ENCODE results near the gene EMP2. TPM values are rescaled to one million over a fixed set of nuclear protein-coding genes. Genes with fewer than 3 reads are reported as not detected.
"Not testable (repeated sequence)": the region's sequence is repeated elsewhere in the genome, so short reads cannot be mapped to it uniquely, and the experiment has no call there.

Gene EMP2
- total and polyA plus RNA-seq, 8 donors = 58.2 to 487 (median 67.6) TPM

DNA sequence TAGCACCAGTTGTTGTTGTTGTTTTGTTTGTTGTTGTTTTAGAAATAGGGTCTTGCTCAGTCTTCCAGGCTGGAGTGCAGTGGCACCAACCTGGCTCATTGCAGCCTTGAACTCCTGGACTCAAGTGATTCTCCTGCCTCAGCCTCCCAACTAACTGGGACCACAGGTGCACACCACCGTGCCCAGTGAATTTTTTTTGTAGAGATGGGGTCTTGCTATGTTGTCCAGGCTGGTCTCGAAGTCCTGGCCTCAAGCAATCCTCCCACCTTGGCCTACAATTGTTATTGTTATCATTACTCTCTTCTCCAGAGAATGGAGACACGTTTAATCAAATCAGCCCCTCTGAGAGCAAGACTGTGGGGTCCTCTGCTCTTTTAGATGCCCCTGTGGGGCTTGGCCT is 42.7 kb upstream of the EMP2 start:
- Histone ChIP-seq H3K27ac (peak overlapping the region in 1 of 2 donors; percentile 8), H3K27me3 (peaks cover 0 to 7% of the 10 kb centered on the region in 2 donors), H3K4me3 (no peak overlapping the region), H3K36me3 (no peaks in the 10 kb centered on the region), H3K9me3 (no peaks in the 10 kb centered on the region), H3K4me1 (peaks cover 2 to 40% of the 10 kb centered on the region in 2 donors)
- TF ChIP-seq, protein P1, sequence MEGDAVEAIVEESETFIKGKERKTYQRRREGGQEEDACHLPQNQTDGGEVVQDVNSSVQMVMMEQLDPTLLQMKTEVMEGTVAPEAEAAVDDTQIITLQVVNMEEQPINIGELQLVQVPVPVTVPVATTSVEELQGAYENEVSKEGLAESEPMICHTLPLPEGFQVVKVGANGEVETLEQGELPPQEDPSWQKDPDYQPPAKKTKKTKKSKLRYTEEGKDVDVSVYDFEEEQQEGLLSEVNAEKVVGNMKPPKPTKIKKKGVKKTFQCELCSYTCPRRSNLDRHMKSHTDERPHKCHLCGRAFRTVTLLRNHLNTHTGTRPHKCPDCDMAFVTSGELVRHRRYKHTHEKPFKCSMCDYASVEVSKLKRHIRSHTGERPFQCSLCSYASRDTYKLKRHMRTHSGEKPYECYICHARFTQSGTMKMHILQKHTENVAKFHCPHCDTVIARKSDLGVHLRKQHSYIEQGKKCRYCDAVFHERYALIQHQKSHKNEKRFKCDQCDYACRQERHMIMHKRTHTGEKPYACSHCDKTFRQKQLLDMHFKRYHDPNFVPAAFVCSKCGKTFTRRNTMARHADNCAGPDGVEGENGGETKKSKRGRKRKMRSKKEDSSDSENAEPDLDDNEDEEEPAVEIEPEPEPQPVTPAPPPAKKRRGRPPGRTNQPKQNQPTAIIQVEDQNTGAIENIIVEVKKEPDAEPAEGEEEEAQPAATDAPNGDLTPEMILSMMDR (IDR thresholded peaks at IDR 0.05) = no peak
- DNase-seq = no peak
- no peak for ATAC-seq
- intact Hi-C loops (cut with DNase I) = no loop called here

DNA sequence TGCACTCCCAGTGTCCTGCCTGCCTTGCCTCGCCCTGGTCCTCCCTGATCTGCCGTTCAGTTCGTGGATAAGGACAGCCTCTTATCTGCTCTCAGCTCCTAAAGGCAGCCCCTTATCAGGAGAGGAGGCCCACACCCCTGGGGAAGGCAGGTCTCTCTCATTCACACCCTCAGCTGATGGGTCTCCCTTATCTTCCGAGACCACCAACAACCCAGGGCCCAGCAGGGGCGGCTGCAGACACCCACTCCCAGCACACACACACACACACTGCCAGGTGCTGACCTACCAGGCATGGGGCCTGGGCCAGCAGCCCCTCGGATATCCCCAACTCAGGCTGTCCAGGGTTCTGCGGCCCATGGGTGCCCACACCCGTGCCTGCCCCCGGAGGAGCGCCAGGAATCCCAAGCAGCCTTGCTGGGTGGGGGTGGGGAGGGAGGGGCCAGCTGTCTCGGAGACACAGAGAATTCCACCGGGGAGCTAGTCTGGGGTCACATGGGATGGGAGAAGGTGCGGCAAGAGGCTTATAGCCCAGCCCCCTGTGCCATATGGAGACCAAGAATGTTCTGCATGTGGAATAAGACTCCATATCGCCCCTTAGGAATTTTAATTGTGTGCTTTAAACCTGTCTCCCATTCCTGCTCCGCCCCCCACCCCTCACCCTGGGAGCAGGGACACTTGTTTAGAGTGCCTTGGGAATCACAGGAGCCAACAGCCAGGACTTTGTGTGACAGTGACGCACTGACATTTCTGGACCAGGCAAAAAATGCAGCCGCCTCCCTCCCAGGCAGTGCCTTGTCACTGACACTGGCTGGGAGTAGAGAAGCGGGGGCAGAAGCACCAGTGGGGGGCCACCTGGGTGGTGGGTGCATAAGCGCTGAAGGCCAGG is 41.9 kb upstream of the EMP2 start:
- H3K27ac ChIP-seq = peak overlapping the region in 1 of 2 donors; percentile 8
- peaks cover 7 to 48% of the 10 kb centered on the region in 2 donors for H3K4me1 ChIP-seq
- TF ChIP-seq, protein P1 (IDR thresholded peaks at IDR 0.05) = no peak
- no peak for DNase-seq
- intact Hi-C loops (cut with DNase I) = no loop called here
- H3K9me3 ChIP-seq = no peaks in the 10 kb centered on the region
- H3K36me3 ChIP-seq = no peaks in the 10 kb centered on the region
- no peak overlapping the region for H3K4me3 ChIP-seq
- peak; percentile 47 for ATAC-seq
- H3K27me3 ChIP-seq = peaks cover 0 to 7% of the 10 kb centered on the region in 2 donors

DNA sequence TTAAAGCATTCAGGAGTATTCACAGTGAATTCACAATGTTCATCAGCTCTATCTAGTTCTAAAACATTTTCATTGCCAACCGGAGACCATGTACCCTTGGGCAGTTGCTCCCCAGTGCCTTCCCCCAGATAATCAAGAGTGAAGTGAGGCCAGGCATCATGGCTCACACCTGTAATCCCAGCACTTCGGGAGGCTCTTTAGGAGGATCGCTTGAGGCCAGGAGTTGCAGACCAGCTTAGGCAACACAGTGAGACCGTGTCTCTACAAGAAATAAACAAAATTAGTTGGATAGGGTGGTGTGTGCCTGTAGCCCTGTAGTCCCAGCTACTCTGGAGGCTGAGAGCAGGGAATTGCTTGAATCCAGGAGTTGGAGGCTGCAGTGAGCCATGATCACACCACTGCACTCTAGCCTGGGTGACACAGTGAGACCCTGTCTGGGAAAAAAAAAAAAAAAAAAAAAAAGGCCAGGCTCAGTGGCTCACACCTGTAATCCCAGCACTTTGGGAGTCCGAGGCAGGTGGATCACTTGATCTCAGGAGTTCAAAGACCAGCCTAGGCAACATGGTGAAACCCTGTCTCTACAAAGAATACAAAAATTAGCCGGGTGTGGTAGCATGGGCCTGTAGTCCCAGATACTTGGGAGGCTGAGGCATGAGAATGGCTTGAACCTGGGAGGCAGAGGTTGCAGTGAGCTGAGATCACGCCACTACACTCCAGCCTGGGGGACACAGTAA is 41.0 kb upstream of the EMP2 start:
- ATAC-seq; H3K27me3 ChIP-seq; H3K36me3 ChIP-seq; intact Hi-C loops (cut with DNase I); H3K27ac ChIP-seq; DNase-seq; H3K9me3 ChIP-seq; H3K4me3 ChIP-seq: not testable (repeated sequence)
- peaks cover 16 to 53% of the 10 kb centered on the region in 2 donors for H3K4me1 ChIP-seq

DNA sequence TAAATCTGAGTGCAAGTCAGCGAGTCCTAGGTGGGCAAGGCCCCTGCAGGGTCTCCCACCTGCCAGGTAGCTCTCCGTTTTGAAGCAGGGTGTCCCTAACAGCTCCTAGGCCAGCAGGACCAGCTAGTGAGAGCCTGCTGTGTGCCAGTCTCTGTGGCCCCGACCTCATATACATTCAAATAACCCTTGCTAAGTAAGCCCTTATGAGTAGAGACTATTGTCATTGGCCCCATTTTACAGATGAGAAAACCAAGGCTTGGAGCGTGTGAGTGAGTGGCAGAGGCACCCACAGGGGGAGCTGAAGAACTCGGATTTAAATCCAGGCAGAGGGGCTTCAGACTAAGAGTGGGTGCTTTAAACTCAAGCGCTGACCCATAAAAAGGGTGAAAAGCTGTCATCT is 39.7 kb upstream of the EMP2 start:
- peaks cover 0 to 7% of the 10 kb centered on the region in 2 donors for H3K27me3 ChIP-seq
- TF ChIP-seq, protein P1 (IDR thresholded peaks at IDR 0.05) = no peak
- intact Hi-C loops (cut with DNase I) = no loop called here
- no peaks in the 10 kb centered on the region for H3K9me3 ChIP-seq
- H3K36me3 ChIP-seq = no peaks in the 10 kb centered on the region
- H3K4me1 ChIP-seq = peaks cover 17 to 45% of the 10 kb centered on the region in 2 donors
- DNase-seq (no peak), ATAC-seq (no peak)
- no peak overlapping the region for H3K4me3 ChIP-seq
- peak overlapping the region in 1 of 2 donors; percentile 73 for H3K27ac ChIP-seq

DNA sequence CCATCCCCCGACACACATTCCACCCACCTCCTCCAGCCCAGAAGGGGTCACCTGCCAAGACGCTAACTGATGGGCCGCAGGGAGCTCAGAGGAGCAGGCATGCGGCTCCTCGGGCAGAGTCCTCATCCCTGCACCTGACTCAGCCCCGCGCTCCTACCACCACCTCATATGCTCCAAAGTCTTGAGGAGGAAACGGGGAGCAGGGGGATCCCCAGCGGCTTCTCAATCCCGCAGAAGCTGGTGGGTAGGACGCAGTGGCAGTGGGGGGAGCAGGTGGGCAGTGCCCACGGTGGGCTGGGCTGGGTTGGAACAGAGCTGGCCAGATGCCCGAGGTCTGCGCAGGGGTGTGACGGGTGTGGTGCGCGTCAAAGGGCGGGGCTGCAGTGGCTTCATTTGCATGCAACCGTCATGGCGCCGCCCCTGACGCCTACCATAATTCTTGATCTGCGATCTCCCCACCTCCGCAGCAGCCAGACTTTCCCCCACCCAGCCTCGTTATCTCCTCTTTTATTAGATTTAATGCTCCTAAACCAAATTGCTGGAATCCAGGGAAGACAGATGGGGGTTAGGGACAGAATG is 39.0 kb upstream of the EMP2 start:
- intact Hi-C loops (cut with DNase I) = no loop called here
- Histone ChIP-seq H3K27ac (peak overlapping the region in 1 of 2 donors; percentile 73), H3K27me3 (peaks cover 0 to 7% of the 10 kb centered on the region in 2 donors), H3K4me1 (peaks cover 17 to 45% of the 10 kb centered on the region in 2 donors), H3K9me3 (no peaks in the 10 kb centered on the region), H3K36me3 (no peaks in the 10 kb centered on the region), H3K4me3 (peak overlapping the region; percentile 7 to 29)
- ATAC-seq = peak; percentile 55
- TF ChIP-seq, protein P1 (IDR thresholded peaks at IDR 0.05) = no peak
- peak in 2 of 4 donors; percentile 65 to 85 for DNase-seq
